HG02759 (cell line): Measurements from ENCODE around the gene MR1.

Source experiments
- ATAC-seq: cut with Tn5 transposase; IDR thresholded peaks from one replicate; pipeline ENCODE4 v1.9.1; 2021; ENCODE audit warnings: mild to moderate bottlenecking, moderate library complexity; ENCODE audit not compliant: unreplicated experiment

The MR1 gene

DNA sequence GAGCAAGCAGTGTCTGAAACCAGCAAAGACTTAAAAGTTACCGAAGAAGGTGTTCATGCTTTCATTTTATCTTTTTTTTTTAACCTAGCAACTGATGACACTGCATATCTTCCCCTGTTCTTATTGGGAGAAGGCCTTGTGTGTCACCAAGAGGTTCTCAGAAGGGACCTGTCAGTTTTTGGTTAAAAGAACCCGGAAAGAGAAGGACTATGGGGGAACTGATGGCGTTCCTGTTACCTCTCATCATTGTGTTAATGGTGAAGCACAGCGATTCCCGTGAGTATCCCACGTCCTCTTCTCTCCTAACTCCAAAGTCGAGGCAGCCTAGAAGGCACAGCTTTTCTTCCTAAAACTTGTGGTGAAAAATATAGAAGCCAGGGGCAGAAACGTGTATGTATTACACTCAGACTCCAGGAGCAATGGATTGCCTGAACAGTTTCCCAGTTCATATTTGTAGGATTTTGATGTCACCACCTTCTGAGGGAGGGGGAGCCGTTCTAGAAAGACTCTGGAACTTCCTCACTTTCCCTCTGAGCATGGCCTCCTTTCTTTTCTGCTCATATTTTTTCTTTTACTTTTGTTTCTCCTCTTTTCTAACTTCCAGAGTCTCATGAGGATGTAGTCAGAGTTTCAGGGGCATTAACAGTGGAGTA, at the start of gene MR1:
Gene MR1, plus strand, starts transcription at position 185 of the 653 bp plus-strand sequence. Its CDS starts 25 bp downstream, at position 210.
- peak; percentile 91 for ATAC-seq

DNA sequence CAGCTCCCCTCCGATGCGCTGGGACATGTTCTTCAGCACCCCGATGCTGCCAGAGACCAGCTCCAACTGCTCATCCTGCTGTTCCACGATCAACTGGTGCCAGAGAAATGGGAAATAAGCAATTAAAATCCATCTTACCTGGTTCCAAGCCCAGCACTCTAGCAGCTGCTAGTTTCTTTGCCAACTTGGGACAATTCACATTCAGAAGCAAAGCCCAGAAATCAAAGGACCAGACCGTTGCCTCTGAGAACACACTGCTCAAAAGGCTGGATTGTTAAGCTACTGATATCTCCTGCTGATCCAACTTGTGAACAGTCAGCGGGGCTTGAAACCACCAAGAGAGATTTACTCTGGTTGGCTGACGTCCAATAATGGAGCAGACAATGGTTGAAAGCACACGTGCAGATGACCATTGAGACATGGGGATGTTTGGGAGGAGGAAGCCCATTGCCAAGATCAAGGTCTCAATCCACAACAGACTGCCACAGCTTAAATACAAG, 45.5 kb upstream of the MR1 start:
- no peak for ATAC-seq

DNA sequence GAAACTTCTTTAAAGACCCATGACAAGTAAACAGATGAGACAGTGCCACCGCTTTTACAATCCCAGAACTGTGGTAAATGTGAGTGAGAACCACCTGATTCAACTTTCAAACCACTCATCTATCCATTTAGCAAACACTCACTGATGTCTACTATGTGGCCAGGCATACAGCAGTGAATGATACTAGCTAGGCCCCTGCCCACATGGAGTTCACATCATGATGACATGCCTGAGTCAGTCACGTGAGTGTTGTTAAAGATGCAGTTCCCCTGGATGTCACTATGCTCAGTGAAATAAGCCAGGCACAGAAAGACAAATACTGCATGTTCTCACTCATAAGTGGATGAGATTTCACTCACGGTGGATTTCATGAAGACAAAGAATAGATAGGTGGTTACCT, 39.5 kb upstream of the MR1 start:
- ATAC-seq, result no peak

- no peak for ATAC-seq
Observed at GRCh38 chr1:180997843-180998504, 35.8 kb upstream of the MR1 start.

DNA sequence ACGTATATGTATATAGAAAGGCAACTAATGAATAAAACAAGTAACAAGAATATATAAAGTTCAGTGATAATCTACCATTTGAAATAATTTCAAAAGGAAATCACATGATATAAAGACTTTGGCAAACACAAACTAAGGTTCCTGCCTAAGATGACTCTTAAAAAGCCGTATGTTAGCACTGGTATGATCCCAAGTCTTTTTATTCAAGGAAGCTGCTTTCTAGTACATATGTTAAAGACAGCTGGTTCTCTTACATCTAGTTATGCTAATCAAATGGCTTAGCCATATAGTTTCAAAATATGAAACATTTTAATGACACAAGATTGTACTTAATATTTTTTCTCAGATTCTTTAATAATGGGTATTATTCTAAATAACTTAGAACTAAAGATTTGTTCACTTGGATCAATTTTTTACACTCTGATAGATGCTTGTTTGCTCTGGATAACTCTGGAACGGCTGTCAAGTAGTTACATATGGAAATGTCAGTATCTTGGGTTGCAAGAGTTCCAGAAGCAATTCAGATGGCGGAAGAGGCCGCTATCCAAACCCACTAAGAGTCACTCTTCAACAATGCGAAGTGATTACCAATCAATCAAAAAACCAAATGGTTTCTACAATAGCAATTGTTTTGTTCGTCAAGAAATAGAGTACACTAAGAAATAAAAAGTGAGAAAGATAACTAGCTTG, 32.5 kb upstream of the MR1 start:
- no peak for ATAC-seq

- no peak for ATAC-seq
Observed at GRCh38 chr1:181002582-181003172, 31.1 kb upstream of the MR1 start.

DNA sequence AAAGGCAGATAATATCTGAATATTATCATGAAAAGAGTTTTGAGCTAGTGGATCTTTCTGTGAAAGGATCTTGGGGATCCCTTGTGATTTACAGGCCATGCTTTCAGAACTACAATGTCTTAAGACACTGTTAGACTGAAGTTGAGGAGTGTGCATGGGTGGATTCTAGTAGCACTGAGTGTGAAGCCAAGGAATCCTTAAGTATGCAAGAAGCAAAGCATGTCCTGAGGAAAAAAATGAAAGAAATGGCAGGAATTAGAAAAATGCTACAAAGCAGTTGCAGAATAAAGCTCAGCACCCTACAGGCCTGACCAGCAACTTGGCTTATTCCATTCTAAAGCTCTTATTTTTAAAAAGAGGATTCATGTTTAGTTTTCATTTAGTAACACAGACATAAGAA, 23.0 kb upstream of the MR1 start:
- ATAC-seq, result no peak

DNA sequence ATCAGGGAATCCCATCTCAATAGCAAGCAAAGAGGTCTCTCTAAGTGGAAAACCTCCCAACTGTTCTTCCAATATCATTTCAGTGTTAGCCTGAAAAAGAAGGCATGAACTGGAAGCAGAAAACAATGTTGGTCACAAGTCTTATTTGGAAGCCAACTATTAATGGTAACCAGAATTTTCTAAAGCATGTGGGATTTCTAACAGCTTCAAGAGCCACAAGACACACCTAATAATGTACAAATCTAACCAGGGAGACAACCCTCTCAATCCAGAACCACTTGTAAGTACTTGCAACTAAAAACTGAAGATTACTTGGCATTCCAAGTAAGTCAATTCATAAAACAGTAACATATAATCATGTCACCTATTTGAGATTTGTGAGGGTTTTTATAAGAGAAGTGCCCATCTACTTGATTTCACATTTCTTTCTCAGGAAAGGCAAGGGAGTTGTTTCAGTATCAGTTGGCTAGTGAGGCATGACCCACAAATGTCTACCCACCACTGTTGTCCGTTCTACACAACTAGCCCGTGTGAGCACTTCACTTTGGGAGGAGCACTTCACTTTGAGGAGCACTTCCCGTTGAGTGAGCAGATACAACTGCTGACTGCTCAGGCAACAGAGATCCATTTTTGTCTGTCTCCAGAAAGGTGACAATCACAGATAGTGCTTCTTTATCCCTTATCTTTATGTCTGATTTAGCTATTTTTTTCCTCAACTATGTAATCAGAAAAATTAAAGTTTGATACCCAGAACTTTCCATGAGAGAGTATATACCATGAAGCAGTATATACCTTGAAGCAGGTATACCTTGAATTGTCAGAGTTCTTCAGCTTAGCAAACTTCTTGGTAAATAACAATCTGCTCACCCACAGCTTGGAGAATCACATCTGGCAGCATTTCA, 22.2 kb upstream of the MR1 start:
- ATAC-seq, result no peak

- no peak for ATAC-seq
Observed at GRCh38 chr1:181012203-181012745, 21.5 kb upstream of the MR1 start.

DNA sequence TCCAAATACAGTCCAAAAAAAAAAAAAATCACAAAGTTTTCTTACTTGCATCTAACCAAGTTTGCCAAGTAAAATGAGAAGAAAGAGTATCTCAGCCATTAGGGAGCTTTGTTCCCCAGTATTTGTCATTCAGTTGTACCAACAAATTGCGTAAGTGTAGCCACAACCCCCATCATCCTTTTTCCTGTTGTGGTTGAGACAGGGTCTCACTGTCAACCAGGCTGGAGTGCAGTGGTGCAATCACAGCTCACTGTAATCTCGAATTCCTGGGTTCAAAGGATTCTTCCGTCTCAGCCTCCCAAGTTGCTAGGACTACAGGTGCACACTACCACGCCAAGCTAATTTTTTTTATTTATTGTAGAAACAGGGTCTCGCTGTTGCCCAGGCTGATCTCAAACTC, 20.6 kb upstream of the MR1 start:
- ATAC-seq, result no peak

- peak; percentile 54 for ATAC-seq
Observed at GRCh38 chr1:181014477-181015250, 19.1 kb upstream of the MR1 start.

- no peak for ATAC-seq
Observed at GRCh38 chr1:181015251-181015615, 18.6 kb upstream of the MR1 start.

GRCh38 chr1:181016563-181016962, 17.2 kb upstream of the MR1 start:
- no peak for ATAC-seq

GRCh38 chr1:181018901-181019681, 14.7 kb upstream of the MR1 start:
- no peak for ATAC-seq

DNA sequence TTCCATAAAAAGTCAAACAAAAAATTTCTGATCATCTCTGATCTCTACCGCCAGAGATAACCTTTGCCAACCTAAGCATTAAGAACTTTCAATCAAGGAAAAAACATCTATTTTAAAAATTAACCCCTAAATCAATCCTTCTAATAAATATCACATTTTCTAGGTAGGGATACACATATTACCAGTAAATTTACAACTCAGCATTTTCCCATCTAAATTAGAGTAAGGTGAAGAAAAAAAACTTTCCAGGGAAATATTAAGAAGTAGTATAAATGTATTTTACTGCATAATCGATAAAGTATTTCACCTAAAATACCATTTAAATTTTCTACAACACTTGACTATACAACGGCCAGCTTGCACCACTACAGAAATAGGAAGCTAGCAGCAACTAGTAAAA, 12.6 kb upstream of the MR1 start:
- no peak for ATAC-seq

- ATAC-seq, result peak; percentile 34
Observed at GRCh38 chr1:181021811-181022434, 11.9 kb upstream of the MR1 start.

GRCh38 chr1:181023265-181024057, 10.3 kb upstream of the MR1 start:
- no peak for ATAC-seq

DNA sequence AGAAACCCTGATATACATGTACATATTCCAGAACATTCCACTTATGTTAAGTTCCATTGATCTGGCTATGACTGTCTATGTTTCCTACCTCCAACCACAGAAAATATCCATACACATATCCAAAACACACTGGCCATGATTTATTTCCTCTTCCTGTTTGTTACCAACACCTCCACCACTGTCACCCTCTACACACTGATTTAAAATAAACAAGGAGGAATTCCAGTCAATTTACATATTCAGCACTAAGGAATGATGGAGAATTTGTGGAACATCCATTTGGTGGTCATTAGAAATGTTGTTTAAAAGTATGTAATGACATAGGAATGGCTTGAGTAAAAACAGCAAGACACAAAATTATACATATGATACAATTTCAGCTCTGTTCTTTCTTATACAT, 5.6 kb upstream of the MR1 start:
- ATAC-seq, result no peak
